Activated naive CD8-positive, alpha-beta T cell treated with anti-CD3 and anti-CD28 coated beads, Interleukin-2, amount 50 U/mL, for 24 hours (primary cell): Measurements from ENCODE around the gene BCAP31.
"Not testable (repeated sequence)": the region's sequence is repeated elsewhere in the genome, so short reads cannot be mapped to it uniquely, and the experiment has no call there.

Experiments
- ATAC-seq: fragments of 150-1000 bp; cut with Tn5 transposase; one replicate; pipeline ENCODE4 v1.10.0; 2021
- DNase-seq: peaks from one replicate; pipeline ENCODE4 v3.0.0; 2021
- H3K27ac Mint-ChIP-seq: one replicate; pipeline ENCODE4 v1.8.0; 2021; ENCODE audit warnings: mild to moderate bottlenecking, mixed read lengths
- H3K27me3 Mint-ChIP-seq: one replicate; pipeline ENCODE4 v1.8.0; 2021; ENCODE audit warnings: mixed read lengths
- H3K36me3 Mint-ChIP-seq: one replicate; pipeline ENCODE4 v1.8.0; 2021; ENCODE audit warnings: low read depth, mixed read lengths
- H3K4me1 Mint-ChIP-seq: one replicate; pipeline ENCODE4 v1.8.0; 2021; ENCODE audit warnings: mixed read lengths
- H3K4me3 Mint-ChIP-seq: one replicate; pipeline ENCODE4 v1.8.0; 2021; ENCODE audit warnings: mild to moderate bottlenecking, moderate library complexity, mixed read lengths
- H3K9me3 Mint-ChIP-seq: one replicate; pipeline ENCODE4 v1.8.0; 2021; ENCODE audit warnings: mixed read lengths

The BCAP31 gene

DNA sequence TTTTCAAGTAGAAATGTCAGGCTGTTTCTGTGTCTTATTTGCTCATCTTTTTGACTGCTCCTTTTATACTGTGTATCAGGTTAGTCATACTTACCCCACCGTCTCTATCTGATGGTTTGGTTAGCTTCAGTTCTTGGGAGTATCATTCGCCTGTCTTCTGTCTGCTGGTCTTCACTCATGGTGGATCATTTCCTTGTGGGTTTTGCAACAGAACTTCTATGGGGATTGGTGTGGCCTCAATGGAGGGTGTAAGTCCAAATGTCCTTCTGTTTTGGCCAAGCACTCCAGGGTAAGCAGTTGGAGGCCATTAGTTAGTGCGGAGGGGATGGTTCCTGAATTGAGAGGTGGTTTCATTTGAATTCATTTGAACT lies 7.6 kb upstream of the BCAP31 start:
- Mint-ChIP-seq H3K27ac (no peak overlapping the region), H3K27me3 (no peaks in the 10 kb centered on the region)

DNA sequence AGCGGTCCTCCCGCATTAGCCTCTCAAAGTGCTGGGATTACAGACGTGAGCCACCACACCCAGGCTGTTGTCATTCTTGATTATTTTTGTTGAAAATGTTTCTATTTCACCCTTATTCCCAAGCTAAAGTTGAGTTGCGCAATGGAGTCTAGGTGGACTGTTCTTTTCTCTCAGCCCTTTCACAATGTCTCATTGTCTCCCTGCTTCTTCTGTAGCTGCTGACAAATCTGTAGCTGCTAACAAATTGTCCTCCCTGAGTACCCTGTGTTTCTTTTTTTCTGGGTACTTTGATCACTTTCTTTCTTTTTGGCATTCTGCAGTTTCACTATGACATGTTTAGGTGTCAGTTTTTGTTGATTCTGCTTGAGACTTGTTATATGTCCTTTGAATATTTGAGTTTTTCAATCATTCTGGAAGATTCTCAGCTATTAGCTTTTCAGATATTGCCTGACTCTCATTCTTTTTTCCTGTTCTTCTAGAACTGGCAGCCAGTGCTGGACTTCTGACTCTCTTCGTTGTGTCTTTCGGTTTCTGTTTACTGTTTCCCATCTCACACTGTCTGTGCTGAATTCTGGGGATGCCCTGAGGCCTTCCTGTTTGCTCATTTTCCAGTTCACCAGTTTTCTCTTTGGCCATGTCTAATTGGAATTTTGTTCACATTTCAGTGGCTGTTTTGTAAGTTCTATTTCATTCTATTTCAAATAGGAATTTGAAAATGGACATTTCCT lies 7.1 kb upstream of the BCAP31 start:
- H3K9me3 Mint-ChIP-seq: no peaks in the 10 kb centered on the region
- H3K27me3 Mint-ChIP-seq: no peaks in the 10 kb centered on the region
- no peak overlapping the region for H3K4me3 Mint-ChIP-seq
- DNase-seq (no peak), ATAC-seq (no peak)
- H3K27ac Mint-ChIP-seq: peak overlapping the region; percentile 40
- peaks cover 34% of the 10 kb centered on the region for H3K4me1 Mint-ChIP-seq
- H3K36me3 Mint-ChIP-seq: peaks cover 10% of the 10 kb centered on the region

More for the DNA sequence above, 7.6 kb upstream of the BCAP31 start:
- peaks cover 32% of the 10 kb centered on the region for H3K4me1 Mint-ChIP-seq
- H3K4me3 Mint-ChIP-seq: no peak overlapping the region
- no peak for ATAC-seq
- no peak for DNase-seq
- no peaks in the 10 kb centered on the region for H3K9me3 Mint-ChIP-seq
- H3K36me3 Mint-ChIP-seq: peaks cover 10% of the 10 kb centered on the region

DNA sequence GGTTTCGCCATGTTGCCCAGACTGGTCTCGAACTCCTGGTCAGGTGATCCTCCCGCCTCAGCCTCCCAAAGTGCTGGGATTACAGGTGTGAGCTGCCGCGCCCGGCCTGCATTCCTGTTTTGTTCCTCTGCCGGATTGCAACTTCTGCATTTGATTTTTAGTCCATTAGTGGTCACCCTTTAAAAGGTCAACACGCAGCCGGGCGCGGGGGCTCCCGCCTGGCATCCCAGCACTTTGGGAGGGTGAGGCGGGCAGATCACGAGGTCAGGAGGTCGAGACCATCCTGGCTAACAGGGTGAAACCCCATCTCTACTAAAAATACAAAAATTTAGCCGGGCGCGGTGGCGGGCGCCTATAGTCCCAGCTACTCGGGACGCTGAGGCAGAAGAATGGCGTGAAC lies 5.9 kb upstream of the BCAP31 start:
- not testable (repeated sequence) for ATAC-seq, H3K27me3 Mint-ChIP-seq, DNase-seq, H3K9me3 Mint-ChIP-seq, H3K27ac Mint-ChIP-seq, H3K4me3 Mint-ChIP-seq, H3K36me3 Mint-ChIP-seq
- peaks cover 31% of the 10 kb centered on the region for H3K4me1 Mint-ChIP-seq

DNA sequence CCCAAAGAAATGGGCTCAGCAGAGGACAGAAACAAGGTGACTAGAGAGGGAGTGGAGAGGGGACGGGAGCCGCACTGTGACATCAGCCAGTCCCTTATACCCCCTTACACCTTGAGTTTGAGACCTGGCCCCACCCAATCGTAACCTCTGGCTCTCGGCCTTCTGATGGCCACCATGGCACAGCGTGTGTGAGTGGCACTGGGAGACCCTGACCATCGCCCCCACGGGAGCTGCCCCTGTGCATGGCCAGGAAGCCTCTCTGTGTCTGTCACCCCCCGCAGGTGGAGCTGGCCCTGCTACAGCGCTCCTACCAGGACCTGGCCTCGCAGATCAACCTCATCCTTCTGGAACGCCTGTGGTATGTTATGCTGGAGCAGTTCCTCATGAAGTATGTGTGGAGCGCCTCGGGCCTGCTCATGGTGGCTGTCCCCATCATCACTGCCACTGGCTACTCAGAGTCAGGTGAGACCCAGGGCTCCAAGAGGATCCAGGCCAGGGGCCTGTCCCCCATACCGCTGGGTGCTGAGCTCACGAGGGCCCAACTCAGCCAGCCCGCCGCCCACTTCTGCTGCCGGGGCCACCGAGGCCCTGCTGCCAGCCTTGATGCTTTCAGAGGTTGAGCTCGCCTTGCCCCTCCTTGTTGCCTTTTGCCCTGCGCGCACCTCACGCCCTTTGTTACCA lies 4.9 kb upstream of the BCAP31 start:
- Mint-ChIP-seq H3K27me3 (no peaks in the 10 kb centered on the region), H3K4me1 (peaks cover 26% of the 10 kb centered on the region), H3K36me3 (peaks cover 10% of the 10 kb centered on the region), H3K9me3 (no peaks in the 10 kb centered on the region), H3K4me3 (no peak overlapping the region), H3K27ac (no peak overlapping the region)
- ATAC-seq (no peak), DNase-seq (no peak)

DNA sequence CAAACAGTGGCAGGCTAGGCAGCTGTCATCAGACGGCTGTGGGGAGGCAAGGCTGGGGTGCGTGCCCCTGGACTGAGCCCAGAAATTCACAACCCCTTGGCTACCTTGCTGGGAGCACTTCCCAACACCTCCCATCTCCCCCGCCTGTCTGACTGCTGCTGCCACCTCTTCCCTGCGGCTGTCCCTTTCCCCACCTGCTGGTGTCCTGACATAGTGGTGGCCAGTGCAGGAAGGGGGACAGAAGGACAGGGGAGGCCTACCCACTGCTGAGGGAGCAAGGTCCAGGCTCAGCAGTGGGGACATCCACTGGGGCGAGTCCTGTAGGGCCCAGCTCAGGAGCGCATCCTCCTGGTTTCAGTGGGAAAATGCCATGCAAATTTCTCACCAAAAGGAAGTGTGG lies 3.9 kb upstream of the BCAP31 start:
- Mint-ChIP-seq H3K9me3 (no peaks in the 10 kb centered on the region), H3K4me1 (peaks cover 26% of the 10 kb centered on the region), H3K27ac (no peak overlapping the region), H3K27me3 (no peaks in the 10 kb centered on the region), H3K4me3 (no peak overlapping the region), H3K36me3 (peaks cover 10% of the 10 kb centered on the region)
- DNase-seq: no peak
- no peak for ATAC-seq

DNA sequence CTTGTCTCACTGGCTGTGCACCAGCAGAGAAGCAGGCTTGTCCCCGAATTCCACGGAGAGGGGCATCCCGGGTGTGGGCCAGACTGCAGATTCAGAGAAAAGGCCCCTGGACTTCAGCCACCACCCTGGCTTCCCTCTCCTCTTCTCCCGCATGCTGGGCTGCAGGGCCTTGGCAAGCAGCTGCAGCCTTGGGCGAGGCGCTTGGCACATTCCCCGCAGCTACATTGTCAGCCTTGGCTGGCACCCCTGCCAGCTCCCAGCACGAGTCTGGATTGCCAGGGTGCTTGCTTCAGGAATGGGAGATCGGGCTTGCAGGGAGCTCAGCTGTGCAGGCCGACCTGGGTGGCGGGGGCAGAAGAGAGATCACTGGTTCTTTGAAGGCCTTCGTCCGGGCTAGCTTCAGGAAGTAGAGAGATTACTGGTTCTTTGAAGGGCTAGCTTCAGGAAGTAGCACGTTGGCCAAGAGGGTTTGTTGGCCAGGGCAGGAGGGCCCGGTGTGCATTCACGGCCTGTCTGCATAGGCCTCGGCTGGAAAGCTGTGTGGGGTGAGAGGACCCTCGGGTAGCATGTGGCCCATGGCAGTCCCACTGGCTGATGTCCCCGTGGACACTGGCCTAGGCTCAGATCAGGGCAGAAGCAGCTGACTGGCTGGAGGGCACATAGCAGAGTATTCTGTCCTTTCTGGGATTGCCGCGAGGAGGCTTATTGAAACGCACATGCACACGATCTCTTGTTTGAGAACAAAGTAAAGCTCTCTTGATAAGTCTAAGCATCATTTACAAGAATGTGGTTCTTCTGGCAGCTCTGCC lies 3.1 kb upstream of the BCAP31 start:
- Mint-ChIP-seq H3K36me3 (peaks cover 12% of the 10 kb centered on the region), H3K27me3 (no peaks in the 10 kb centered on the region), H3K27ac (peak overlapping the region; percentile 42), H3K4me1 (peaks cover 31% of the 10 kb centered on the region), H3K9me3 (no peaks in the 10 kb centered on the region), H3K4me3 (peak overlapping the region; percentile 38)
- no peak for DNase-seq
- no peak for ATAC-seq

DNA sequence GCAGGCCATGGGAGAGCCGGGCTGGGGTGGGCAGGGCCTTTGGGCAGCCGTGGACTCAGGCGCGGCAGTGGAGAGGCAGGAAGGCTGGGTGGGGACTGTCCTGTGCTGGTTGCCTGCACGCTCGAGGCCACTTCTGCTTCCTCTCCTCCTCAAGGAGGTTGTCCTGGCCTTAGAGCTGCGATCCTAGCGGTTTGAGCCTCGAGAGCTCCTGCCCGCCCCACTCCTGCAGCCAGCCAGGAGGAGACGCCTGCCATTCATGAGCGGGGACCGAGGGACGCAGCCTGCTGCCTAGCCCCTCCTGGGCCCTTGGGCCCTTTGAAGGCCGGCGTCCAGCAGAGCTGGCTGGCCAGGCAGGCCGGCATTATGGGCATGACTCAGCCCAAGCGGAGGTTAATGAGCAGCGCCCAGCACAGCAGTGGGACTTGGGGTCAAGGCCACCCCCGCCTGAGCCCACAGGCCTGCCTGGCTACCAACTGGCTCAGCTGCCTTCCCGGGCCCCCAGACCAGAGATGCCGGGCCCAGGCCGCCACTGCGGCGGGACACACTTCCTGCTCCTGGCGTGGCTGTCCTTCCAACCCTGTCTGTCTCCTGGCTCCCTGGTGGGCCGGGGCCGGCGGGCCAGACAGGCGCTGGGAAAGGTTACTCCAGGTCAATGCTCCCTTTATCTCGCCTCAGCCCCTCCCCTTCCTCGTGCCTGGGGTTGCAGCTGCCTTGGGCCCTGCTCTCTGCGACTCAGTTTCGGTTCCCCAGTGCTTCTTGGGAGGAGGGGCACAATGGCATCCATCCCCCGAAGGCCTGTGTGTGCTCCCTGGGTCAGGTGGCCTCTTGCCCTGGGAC lies 2.3 kb upstream of the BCAP31 start:
- no peak for ATAC-seq
- peak overlapping the region; percentile 42 for H3K27ac Mint-ChIP-seq
- H3K9me3 Mint-ChIP-seq: no peaks in the 10 kb centered on the region

DNA sequence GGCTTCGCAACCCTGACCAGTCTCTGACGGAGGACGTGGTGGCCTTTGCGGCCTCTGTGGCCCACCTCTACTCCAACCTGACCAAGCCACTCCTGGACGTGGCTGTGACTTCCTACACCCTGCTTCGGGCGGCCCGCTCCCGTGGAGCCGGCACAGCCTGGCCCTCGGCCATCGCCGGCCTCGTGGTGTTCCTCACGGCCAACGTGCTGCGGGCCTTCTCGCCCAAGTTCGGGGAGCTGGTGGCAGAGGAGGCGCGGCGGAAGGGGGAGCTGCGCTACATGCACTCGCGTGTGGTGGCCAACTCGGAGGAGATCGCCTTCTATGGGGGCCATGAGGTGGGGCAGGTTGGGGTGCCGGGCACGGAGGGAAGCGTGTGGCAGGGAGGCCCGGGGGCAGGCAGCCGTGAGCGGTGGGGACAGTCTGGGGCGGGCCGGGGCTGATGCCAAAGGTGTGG lies 1.7 kb upstream of the BCAP31 start:
- no peak for ATAC-seq
- Mint-ChIP-seq H3K27ac (no peak overlapping the region), H3K4me1 (peaks cover 25% of the 10 kb centered on the region)

More for the DNA sequence above, 2.3 kb upstream of the BCAP31 start:
- Mint-ChIP-seq H3K4me1 (peaks cover 31% of the 10 kb centered on the region), H3K36me3 (peaks cover 10% of the 10 kb centered on the region), H3K27me3 (no peaks in the 10 kb centered on the region), H3K4me3 (peak overlapping the region; percentile 38)
- DNase-seq: peak; percentile 40

DNA sequence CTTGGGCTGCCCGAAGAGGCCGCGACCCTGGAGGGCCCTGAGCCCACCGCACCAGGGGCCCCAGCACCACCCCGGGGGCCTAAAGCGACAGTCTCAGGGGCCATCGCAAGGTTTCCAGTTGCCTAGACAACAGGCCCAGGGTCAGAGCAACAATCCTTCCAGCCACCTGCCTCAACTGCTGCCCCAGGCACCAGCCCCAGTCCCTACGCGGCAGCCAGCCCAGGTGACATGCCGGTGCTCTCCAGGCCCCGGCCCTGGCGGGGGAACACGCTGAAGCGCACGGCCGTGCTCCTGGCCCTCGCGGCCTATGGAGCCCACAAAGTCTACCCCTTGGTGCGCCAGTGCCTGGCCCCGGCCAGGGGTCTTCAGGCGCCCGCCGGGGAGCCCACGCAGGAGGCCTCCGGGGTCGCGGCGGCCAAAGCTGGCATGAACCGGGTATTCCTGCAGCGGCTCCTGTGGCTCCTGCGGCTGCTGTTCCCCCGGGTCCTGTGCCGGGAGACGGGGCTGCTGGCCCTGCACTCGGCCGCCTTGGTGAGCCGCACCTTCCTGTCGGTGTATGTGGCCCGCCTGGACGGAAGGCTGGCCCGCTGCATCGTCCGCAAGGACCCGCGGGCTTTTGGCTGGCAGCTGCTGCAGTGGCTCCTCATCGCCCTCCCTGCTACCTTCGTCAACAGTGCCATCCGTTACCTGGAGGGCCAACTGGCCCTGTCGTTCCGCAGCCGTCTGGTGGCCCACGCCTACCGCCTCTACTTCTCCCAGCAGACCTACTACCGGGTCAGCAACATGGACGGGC lies 1.0 kb upstream of the BCAP31 start:
- H3K27me3 Mint-ChIP-seq: no peaks in the 10 kb centered on the region
- ATAC-seq (peak; percentile 2), DNase-seq (no peak)
- peak overlapping the region; percentile 58 for H3K4me3 Mint-ChIP-seq
- no peak overlapping the region for H3K27ac Mint-ChIP-seq
- peaks cover 25% of the 10 kb centered on the region for H3K4me1 Mint-ChIP-seq
- H3K36me3 Mint-ChIP-seq: peaks cover 11% of the 10 kb centered on the region
- no peaks in the 10 kb centered on the region for H3K9me3 Mint-ChIP-seq

More for the DNA sequence above, 1.7 kb upstream of the BCAP31 start:
- DNase-seq: no peak
- Mint-ChIP-seq H3K36me3 (peaks cover 7% of the 10 kb centered on the region), H3K27me3 (no peaks in the 10 kb centered on the region), H3K4me3 (peak overlapping the region; percentile 46), H3K9me3 (no peaks in the 10 kb centered on the region)

DNA sequence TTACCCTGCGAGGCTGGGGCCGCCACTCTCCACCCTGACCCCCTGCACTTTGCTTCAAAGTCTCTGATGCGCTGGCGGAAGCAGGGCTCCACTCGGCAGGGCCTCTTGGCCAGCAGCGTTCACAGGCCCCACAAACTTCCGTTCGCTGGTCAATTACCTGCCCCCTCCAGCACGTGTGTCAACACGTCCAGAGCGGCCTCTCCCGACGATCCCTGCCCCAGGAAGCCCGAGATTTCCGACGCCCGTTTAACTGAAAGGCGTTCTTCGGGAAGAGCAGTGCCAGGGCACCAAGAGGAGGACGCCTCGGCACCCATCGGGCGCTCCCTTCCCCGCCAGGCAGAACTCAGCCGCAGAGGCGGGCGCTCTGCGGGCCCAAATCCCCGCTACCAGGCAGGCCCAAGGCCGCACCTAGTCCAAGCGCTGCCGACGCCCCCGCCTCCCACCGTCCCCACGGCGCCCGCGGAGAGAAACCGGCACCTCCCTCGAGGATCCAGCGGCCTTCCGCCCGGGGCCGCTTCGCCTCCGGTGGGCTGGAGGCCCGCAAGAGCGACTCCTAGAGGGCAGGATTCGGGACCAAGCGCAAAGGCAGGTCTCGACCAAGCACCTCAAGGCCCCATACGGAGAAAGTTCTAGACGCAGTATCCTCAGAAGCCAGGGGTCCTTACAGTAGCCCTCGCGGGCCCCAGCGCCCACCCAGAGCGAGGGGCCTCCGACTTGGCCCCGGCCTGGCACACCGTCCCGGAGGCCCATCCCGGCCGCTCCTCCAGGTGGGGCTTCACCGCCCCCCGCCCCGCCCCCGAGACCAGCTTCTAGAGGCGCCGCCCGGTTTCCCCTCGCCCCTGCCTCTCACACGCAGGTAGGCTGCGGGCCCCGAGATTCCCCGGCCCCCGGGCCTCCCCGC lies 586 bp downstream of the BCAP31 start:
- Mint-ChIP-seq H3K27me3 (no peaks in the 10 kb centered on the region), H3K4me1 (peaks cover 27% of the 10 kb centered on the region), H3K9me3 (no peaks in the 10 kb centered on the region), H3K36me3 (peaks cover 14% of the 10 kb centered on the region), H3K4me3 (peak overlapping the region; percentile 87), H3K27ac (peak overlapping the region; percentile 81)
- DNase-seq (peak; percentile 51), ATAC-seq (peak; percentile 37)

DNA sequence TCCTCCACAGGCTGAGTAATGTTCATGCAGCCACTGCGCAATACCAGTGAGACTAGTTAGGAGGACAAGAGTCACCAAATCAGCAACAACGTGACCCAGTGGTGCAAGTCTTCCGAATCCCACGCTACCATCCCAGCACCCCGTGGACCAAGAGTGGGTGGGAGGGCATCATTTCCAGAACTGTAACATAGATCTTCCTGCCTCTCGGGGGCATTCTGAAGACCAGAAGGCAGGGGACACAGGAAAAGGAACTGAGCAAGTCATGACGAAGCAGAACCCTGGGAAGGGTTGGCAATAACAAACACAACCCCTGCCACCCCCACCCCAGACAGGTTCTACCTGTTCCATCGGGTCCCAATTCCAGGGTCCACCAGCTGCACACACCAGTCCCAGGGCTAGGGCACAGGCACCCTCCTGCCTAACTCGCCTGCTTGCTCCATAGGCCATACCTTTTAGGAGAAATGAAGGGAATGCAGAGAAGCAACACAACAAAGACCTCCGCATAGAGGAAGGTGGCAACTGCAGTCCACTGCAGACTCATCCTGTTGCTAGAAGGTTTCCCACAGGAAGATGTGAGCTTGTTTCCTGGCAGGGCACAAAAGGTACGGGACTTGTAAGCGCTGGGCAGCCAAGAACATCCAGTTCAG lies 1.4 kb downstream of the BCAP31 start:
- ATAC-seq: no peak
- no peak for DNase-seq
- Mint-ChIP-seq H3K36me3 (peaks cover 16% of the 10 kb centered on the region), H3K27ac (peak overlapping the region; percentile 81), H3K27me3 (no peaks in the 10 kb centered on the region), H3K4me3 (peak overlapping the region; percentile 87), H3K9me3 (no peaks in the 10 kb centered on the region), H3K4me1 (peaks cover 28% of the 10 kb centered on the region)

DNA sequence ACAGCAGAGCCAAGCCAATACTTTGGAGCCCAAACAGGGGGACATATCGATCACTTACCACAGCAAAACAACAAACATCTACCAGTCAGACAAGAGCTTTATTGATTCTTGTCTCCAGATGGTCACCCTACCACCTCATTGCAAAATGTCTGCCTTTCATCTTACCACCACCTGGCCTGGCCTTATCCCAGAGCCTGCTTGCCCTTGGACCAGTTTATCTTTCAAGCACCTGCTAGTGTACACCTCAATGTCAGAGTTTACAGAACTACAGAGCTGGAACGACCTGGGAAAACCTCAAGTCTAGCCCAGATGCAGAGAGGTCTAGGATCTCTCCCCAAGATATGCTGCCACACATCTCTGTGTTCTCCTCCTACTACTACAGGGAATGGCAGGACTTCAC lies 4.5 kb downstream of the BCAP31 start:
- ATAC-seq (no peak), DNase-seq (no peak)
- H3K36me3 Mint-ChIP-seq: peaks cover 22% of the 10 kb centered on the region
- no peaks in the 10 kb centered on the region for H3K27me3 Mint-ChIP-seq
- no peak overlapping the region for H3K4me3 Mint-ChIP-seq
- no peaks in the 10 kb centered on the region for H3K9me3 Mint-ChIP-seq
- H3K4me1 Mint-ChIP-seq: peaks cover 16% of the 10 kb centered on the region
- H3K27ac Mint-ChIP-seq: no peak overlapping the region
